Neural crest cell (in vitro differentiated cells): ENCODE measurements around the gene EIF4E3. TPM values are rescaled to one million over a fixed set of nuclear protein-coding genes. Genes with fewer than 3 reads are reported as not detected.

ENCODE experiments used
- DNase-seq: peaks from one replicate; pipeline ENCODE4 v3.0.0; 2021; ENCODE audit warnings: low read depth, mixed read lengths, low spot score
- H3K27ac Mint-ChIP-seq: one replicate; pipeline ENCODE4 v1.8.0; 2021; ENCODE audit warnings: mild to moderate bottlenecking, mixed read lengths; ENCODE audit not compliant: unreplicated experiment
- H3K27me3 Mint-ChIP-seq: 2 replicates; pipeline ENCODE4 v1.8.0; 2021; ENCODE audit warnings: low read depth, mild to moderate bottlenecking, mixed read lengths
- H3K36me3 Mint-ChIP-seq: 2 replicates; pipeline ENCODE4 v1.8.0; 2021; ENCODE audit warnings: low read depth, mild to moderate bottlenecking, mixed read lengths
- H3K4me1 Mint-ChIP-seq: 2 replicates; pipeline ENCODE4 v1.8.0; 2021; ENCODE audit warnings: mixed read lengths
- H3K4me3 Mint-ChIP-seq: one replicate; pipeline ENCODE4 v1.8.0; 2021; ENCODE audit warnings: mild to moderate bottlenecking, mixed read lengths
- H3K9me3 Mint-ChIP-seq: 2 replicates; pipeline ENCODE4 v1.8.0; 2021; ENCODE audit warnings: mixed read lengths
- total RNA-seq: library from RNA; stranded (reverse); gene quantifications from 2 replicates; pipeline ENCODE4 v1.2.1, GENCODE V29; 2021
- TF ChIP-seq, protein P1 (sequence below): fragments of 200-600 bp; sonication (generic); conservative IDR thresholded peaks from 2 replicates; pipeline ENCODE4 v1.5.0; 2021; ENCODE audit warnings: antibody characterized with exemption, mild to moderate bottlenecking

The EIF4E3 gene
- total RNA-seq, 1 donor from 2014 or later, result 8.9 TPM

DNA sequence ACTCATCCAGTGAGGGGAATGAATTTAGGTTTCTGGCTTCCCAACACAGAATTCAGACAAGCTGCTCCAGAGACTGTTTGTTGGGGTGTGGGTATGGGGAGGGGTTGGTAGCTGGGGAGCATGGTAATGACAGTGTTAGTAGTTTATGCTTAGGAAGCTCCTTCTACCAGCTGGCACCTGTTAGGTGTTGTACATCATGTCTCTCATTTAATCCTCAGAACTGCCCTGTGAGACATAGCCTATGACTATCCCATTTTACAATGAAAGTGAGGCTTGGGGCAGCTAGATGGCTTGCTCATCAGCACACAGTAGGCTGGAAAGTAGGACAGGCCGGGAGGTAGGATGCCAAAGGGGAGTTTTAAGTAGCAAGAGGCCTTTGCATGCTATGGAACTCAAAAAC lies 2.5 kb downstream of the EIF4E3 start:
- H3K4me1 Mint-ChIP-seq, result peaks cover 13% of the 10 kb centered on the region
- no peak overlapping the region for H3K27ac Mint-ChIP-seq
- no peaks in the 10 kb centered on the region for H3K9me3 Mint-ChIP-seq
- no peak for DNase-seq
- peak overlapping the region; percentile 65 for H3K4me3 Mint-ChIP-seq
- no peaks in the 10 kb centered on the region for H3K36me3 Mint-ChIP-seq
- H3K27me3 Mint-ChIP-seq, result peaks cover 49% of the 10 kb centered on the region
- TF ChIP-seq, protein P1, sequence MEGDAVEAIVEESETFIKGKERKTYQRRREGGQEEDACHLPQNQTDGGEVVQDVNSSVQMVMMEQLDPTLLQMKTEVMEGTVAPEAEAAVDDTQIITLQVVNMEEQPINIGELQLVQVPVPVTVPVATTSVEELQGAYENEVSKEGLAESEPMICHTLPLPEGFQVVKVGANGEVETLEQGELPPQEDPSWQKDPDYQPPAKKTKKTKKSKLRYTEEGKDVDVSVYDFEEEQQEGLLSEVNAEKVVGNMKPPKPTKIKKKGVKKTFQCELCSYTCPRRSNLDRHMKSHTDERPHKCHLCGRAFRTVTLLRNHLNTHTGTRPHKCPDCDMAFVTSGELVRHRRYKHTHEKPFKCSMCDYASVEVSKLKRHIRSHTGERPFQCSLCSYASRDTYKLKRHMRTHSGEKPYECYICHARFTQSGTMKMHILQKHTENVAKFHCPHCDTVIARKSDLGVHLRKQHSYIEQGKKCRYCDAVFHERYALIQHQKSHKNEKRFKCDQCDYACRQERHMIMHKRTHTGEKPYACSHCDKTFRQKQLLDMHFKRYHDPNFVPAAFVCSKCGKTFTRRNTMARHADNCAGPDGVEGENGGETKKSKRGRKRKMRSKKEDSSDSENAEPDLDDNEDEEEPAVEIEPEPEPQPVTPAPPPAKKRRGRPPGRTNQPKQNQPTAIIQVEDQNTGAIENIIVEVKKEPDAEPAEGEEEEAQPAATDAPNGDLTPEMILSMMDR, result no peak

DNA sequence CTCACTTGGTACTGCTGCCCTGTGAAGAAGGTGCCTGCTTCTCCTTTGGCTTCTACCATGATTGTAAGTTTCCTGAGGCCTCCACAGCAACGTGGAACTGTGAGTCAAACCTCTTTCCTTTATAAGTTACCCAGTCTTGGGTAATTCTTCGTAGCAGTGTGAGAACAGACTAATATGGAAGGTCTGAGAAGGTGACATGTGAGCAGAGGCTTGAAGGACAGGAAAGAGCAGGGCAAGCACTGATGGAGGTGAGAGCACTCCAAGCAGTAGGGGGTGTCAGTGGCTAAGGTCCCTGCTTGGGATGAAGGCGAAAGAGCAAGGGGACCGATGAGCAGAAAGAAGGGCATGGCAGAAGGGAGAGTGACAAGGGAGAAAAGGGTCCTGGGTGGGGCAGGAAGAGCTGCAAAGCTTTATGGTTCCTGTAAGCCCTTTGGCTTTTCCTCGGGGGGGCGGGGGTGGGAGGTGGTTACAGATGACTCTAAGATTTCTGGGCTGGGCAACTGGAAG lies 3.5 kb downstream of the EIF4E3 start:
- Mint-ChIP-seq H3K27ac (no peak overlapping the region), H3K9me3 (no peaks in the 10 kb centered on the region), H3K4me1 (peaks cover 13% of the 10 kb centered on the region), H3K4me3 (peak overlapping the region; percentile 35), H3K27me3 (peaks cover 43% of the 10 kb centered on the region), H3K36me3 (no peaks in the 10 kb centered on the region)
- no peak for DNase-seq
- TF ChIP-seq, protein P1, result no peak

DNA sequence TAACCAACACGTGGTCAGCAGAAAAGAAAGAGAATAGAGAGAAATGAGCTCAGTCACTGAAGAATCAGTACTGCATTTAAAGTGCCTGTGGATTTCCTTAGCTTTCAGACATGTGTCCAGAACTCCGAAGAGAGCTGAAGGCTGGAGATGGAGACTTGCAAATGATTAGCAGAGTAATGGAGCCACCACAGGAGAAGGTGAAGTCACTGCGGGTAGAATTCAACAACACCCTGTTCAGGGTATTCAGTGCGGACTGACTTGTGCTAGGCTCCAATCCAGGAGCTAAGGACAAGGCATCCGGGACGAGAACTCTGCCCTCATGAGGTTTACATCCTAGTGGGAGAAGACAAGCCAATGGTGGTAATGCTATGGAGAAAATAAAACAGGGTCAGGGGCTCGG lies 4.2 kb downstream of the EIF4E3 start:
- peak overlapping the region; percentile 14 for H3K4me3 Mint-ChIP-seq
- no peak for DNase-seq
- peaks cover 37% of the 10 kb centered on the region for H3K27me3 Mint-ChIP-seq
- H3K4me1 Mint-ChIP-seq, result peaks cover 12% of the 10 kb centered on the region
- TF ChIP-seq, protein P1, result no peak
- H3K36me3 Mint-ChIP-seq, result no peaks in the 10 kb centered on the region
- no peak overlapping the region for H3K27ac Mint-ChIP-seq
- no peaks in the 10 kb centered on the region for H3K9me3 Mint-ChIP-seq

DNA sequence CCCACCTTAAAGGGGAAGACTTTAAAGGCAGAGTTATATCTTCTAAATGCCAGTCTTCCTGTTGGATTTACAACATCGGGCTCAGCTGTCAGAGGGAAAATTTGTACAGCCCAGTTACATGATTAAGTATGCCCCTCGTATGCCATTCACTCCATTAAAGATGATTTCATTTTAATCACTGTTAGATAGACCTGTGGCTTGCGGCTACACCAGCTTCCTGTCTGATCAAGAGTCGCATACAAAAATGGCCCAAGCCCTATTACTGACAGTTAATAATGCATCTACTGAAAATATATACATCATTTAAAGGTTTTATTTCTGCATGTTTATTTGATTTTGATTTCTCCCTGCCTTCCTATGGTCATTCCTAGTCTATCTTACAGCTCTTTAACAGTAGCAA lies 7.1 kb downstream of the EIF4E3 start:
- DNase-seq, result no peak
- Mint-ChIP-seq H3K4me1 (no peaks in the 10 kb centered on the region), H3K36me3 (no peaks in the 10 kb centered on the region), H3K9me3 (no peaks in the 10 kb centered on the region), H3K27me3 (peaks cover 17% of the 10 kb centered on the region), H3K27ac (no peak overlapping the region), H3K4me3 (no peak overlapping the region)
- TF ChIP-seq, protein P1, result no peak

DNA sequence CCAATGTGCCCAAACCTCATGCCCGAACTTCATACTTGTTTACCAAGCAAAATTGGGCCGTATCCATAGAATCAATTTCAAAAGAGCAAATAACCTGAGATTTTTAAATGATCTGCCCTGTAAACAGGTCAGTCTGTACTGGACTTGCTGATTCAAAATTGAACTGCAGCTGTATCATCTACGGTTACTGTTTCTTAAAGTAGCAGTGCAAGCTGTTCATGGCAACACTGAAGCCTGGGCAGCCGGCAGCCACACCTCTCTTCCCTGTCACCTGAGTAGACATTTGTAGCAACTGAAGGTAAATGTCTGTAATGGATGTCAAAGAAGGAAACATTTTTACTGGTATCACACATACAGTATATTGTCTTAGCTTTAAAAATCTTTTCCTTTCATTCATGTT lies 10.6 kb downstream of the EIF4E3 start:
- H3K27ac Mint-ChIP-seq, result no peak overlapping the region
- H3K36me3 Mint-ChIP-seq, result no peaks in the 10 kb centered on the region
- no peak overlapping the region for H3K4me3 Mint-ChIP-seq
- no peaks in the 10 kb centered on the region for H3K27me3 Mint-ChIP-seq
- H3K9me3 Mint-ChIP-seq, result no peaks in the 10 kb centered on the region
- no peak for DNase-seq
- TF ChIP-seq, protein P1, result no peak
- no peaks in the 10 kb centered on the region for H3K4me1 Mint-ChIP-seq

DNA sequence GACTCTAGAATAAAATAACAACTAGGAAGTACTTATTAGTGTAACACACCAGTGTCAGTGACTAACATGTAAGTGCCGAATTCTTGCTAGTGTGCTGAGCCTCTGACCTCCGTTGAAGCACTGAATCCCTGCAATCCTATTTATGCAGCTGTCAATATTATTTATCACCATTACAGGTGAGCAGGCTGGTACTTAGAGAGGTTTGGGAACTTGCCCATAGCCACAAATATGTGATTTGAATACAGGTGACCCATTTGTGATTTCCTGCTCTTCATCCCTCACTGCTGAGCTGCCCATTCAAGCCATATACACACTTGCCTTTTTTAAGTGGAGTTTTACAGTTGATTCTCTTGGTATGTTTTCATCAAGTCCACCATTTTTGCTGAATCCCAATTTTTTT lies 12.2 kb downstream of the EIF4E3 start:
- Mint-ChIP-seq H3K4me3 (no peak overlapping the region), H3K36me3 (no peaks in the 10 kb centered on the region), H3K27me3 (no peaks in the 10 kb centered on the region), H3K27ac (no peak overlapping the region), H3K4me1 (no peaks in the 10 kb centered on the region), H3K9me3 (no peaks in the 10 kb centered on the region)
- no peak for DNase-seq
- TF ChIP-seq, protein P1, result no peak
